ENCODE measurements around the gene PDSS2.

PDSS2 gene

GRCh38 chr6:107114926-107115694, 344.3 kb downstream of the PDSS2 start, which contains the start of gene BEND3:
BEND3 (minus strand) TSS chr6:107115515; CDS start chr6:107099285, 16,230 bp downstream.
- DNase-seq, result peak; percentile 45

GRCh38 chr6:107114213-107114925, 345.0 kb downstream of the PDSS2 start:
- DNase-seq, result peak; percentile 80

GRCh38 chr6:107110200-107110599, 349.2 kb downstream of the PDSS2 start:
- no peak for DNase-seq

- DNase-seq, result no peak
Observed at GRCh38 chr6:107108201-107108890, 351.0 kb downstream of the PDSS2 start.

GRCh38 chr6:107107791-107108190, 351.6 kb downstream of the PDSS2 start:
- no peak for DNase-seq

- DNase-seq, result no peak
Observed at GRCh38 chr6:107106165-107106564, 353.2 kb downstream of the PDSS2 start.

GRCh38 chr6:107105511-107106116, 353.8 kb downstream of the PDSS2 start:
- no peak for DNase-seq

GRCh38 chr6:107103082-107103481, 356.3 kb downstream of the PDSS2 start:
- DNase-seq, result no peak

Measured in NCI-H1436 (cell line).